ENCODE data around the gene MGAT4A. TPM values are rescaled to one million over a fixed set of nuclear protein-coding genes. Genes with fewer than 3 reads are reported as not detected.

MGAT4A gene
- polyA plus RNA-seq, 2 donors, result 2.8 to 3.0 TPM

DNA sequence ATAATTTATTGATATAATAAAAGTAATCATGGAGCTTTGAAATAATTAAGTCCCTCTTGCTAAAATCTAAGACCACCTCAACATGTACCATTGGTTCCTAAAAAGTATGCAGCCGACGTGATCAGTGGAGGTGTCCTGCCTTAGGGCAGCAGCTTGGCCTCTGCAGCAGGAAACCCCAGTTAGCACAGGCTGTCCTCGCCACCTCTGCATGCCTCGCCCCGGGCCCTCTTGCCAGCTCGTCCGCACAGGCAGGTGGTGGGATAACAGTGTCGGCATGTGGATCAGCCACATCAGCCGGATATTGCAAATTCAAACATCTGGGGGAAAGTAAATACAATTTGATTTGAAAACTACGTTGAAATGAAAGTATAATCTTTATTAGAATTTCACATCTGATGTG lies 145.5 kb downstream of the MGAT4A start:
- no peaks in the 10 kb centered on the region for H3K9me3 ChIP-seq (ENCODE audit: control insufficient read depth in 2 of 2, insufficient read depth in 1 of 2, low read depth in 1 of 2, low read length in 1 of 2)

DNA sequence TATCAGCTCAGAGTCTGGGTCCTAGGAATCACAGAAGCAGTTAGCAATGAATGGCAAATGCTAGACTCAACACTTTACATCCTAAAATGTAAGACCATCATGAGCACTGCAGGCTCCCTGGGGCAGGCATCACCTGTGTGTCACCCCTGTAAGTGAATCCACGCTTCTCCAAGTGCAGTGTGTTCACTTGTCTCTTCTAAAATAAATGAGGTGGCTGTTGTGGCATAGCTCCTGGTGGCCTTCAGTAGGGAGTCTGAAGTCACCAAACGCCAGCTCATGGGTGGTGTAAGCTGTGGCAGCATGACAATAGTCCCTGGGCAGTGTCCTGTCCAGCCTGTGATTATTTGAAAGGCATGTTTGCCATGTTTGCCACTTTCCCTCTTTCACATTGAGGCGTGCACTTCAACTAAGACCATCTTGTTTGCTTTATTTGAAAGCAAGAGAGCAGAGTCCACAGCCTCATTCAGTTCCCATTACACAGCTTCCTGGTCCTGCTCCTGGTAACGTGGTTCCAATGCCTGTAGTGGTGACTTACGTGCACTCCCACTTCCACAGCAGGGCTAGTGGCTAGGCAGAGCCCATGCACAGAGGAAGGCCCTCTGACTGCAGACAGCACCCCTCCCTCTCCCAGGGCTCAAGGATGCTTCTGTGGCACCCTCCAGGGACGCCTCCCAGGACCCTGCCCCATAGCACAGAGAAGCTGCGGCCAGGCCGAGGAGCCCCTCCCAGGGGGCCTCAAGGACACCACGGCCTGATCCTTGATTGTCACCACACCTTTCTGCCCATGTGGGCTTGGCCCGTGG lies 146.9 kb downstream of the MGAT4A start:
- H3K27me3 ChIP-seq (ENCODE audit: control insufficient read depth in 1 of 2, insufficient read depth in 2 of 2, low read length in 2 of 2), result no peaks in the 10 kb centered on the region
- no peak overlapping the region for H3K4me3 ChIP-seq (ENCODE audit: low read depth in 1 of 2, low read length in 2 of 2)
- no peaks in the 10 kb centered on the region for H3K4me1 ChIP-seq (ENCODE audit: control insufficient read depth in 2 of 2, insufficient read depth in 2 of 2, low read length in 1 of 2)
- peaks cover 2 to 20% of the 10 kb centered on the region in 2 donors for H3K36me3 ChIP-seq (ENCODE audit: control insufficient read depth in 2 of 2, insufficient read depth in 2 of 2, low read length in 1 of 2)
- H3K27ac ChIP-seq (ENCODE audit: low read depth in 2 of 2, low read length in 1 of 2), result no peak overlapping the region
- no peaks in the 10 kb centered on the region for H3K9me3 ChIP-seq (ENCODE audit: control insufficient read depth in 2 of 2, insufficient read depth in 1 of 2, low read depth in 1 of 2, low read length in 1 of 2)
- 78 to 90% methylated on average over 10 of the region's 10 CpGs for WGBS, 2 donors

More for the DNA sequence above, 145.5 kb downstream of the MGAT4A start:
- WGBS, 2 donors, result 86 to 92% methylated on average over 10 of the region's 10 CpGs
- Histone ChIP-seq H3K27me3 (ENCODE audit: control insufficient read depth in 1 of 2, insufficient read depth in 2 of 2, low read length in 2 of 2) (no peaks in the 10 kb centered on the region), H3K27ac (ENCODE audit: low read depth in 2 of 2, low read length in 1 of 2) (no peak overlapping the region), H3K36me3 (ENCODE audit: control insufficient read depth in 2 of 2, insufficient read depth in 2 of 2, low read length in 1 of 2) (peaks cover 6 to 18% of the 10 kb centered on the region in 2 donors), H3K4me3 (ENCODE audit: low read depth in 1 of 2, low read length in 2 of 2) (no peak overlapping the region), H3K4me1 (ENCODE audit: control insufficient read depth in 2 of 2, insufficient read depth in 2 of 2, low read length in 1 of 2) (no peaks in the 10 kb centered on the region)

DNA sequence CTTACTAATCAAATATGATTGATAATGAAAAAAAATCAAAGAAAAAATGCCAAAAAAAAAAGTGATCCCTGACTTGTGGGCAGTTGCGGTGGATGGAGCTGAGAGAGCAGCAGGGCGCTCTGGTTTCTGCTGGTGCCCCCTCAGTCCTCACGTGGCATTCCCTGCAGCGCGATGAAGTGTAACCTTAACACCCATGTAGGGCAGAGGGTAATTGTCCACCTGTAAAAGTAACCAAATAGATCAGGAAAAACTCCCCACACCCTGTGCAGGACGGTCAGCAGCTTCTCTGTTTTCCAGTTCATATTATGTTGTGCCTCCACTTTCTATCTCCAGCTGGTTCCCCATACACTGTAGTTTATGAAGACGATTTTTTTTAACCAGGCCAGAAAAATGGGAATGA lies 147.7 kb downstream of the MGAT4A start:
- 94 to 96% methylated on average over 7 of the region's 7 CpGs for WGBS, 2 donors
- no peaks in the 10 kb centered on the region for H3K27me3 ChIP-seq (ENCODE audit: control insufficient read depth in 1 of 2, insufficient read depth in 2 of 2, low read length in 2 of 2)
- no peaks in the 10 kb centered on the region for H3K9me3 ChIP-seq (ENCODE audit: control insufficient read depth in 2 of 2, insufficient read depth in 1 of 2, low read depth in 1 of 2, low read length in 1 of 2)
- H3K36me3 ChIP-seq (ENCODE audit: control insufficient read depth in 2 of 2, insufficient read depth in 2 of 2, low read length in 1 of 2), result peaks cover 2 to 20% of the 10 kb centered on the region in 2 donors
- no peak overlapping the region for H3K4me3 ChIP-seq (ENCODE audit: low read depth in 1 of 2, low read length in 2 of 2)
- no peak overlapping the region for H3K27ac ChIP-seq (ENCODE audit: low read depth in 2 of 2, low read length in 1 of 2)
- H3K4me1 ChIP-seq (ENCODE audit: control insufficient read depth in 2 of 2, insufficient read depth in 2 of 2, low read length in 1 of 2), result no peaks in the 10 kb centered on the region

DNA sequence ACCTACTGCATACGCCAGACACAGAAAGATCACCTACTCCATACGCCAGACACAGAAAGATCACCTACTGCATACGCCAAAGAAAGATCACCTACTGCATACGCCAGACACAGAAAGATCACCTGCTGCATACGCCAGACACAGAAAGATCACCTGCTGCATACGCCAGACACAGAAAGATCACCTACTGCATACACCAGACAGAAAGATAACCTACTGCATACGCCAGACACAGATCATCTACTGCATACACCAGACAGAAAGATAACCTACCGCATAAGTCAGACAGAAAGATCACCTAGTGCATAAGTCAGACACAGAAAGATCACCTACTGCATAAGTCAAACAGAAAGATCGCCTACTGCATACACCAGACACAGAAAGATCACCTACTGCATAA lies 148.4 kb downstream of the MGAT4A start:
- no peaks in the 10 kb centered on the region for H3K9me3 ChIP-seq (ENCODE audit: control insufficient read depth in 2 of 2, insufficient read depth in 1 of 2, low read depth in 1 of 2, low read length in 1 of 2)
- no peak overlapping the region for H3K27ac ChIP-seq (ENCODE audit: low read depth in 2 of 2, low read length in 1 of 2)
- H3K4me1 ChIP-seq (ENCODE audit: control insufficient read depth in 2 of 2, insufficient read depth in 2 of 2, low read length in 1 of 2), result no peaks in the 10 kb centered on the region
- H3K27me3 ChIP-seq (ENCODE audit: control insufficient read depth in 1 of 2, insufficient read depth in 2 of 2, low read length in 2 of 2), result no peaks in the 10 kb centered on the region
- no peak overlapping the region for H3K4me3 ChIP-seq (ENCODE audit: low read depth in 1 of 2, low read length in 2 of 2)
- H3K36me3 ChIP-seq (ENCODE audit: control insufficient read depth in 2 of 2, insufficient read depth in 2 of 2, low read length in 1 of 2), result peaks cover 2 to 23% of the 10 kb centered on the region in 2 donors
- 95% methylated on average over 9 of the region's 9 CpGs for WGBS, 2 donors

DNA sequence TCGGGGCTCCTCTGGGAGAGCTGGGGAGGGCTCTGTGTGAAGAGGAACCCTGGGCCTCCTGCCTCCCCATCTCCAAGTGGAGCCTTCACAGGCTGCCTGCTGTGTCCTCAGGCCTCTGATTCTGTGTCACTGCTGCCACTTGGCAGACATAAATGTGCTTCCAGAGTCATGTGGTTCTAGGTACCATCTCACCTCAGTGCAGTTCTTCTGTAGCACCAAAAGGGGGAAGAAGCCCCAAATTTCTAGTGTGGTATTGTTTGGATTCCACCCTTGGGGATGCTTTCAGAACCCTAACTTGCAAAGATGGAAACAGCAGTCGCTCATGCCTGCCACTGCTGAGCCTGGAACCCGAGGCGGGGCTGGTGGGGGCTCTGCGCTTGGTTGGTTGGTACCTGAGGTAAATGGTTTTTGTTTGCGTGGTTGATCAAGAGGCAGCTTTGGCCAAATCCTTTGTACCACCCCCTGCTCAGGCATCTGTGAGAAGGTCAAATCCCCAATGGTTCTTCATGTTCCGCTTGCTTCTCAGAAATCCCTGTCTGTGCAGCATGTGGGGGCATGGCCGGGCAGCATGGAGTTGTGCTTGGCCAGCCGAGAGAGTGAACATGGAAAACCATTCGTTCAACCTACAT lies 150.2 kb downstream of the MGAT4A start:
- Histone ChIP-seq H3K9me3 (ENCODE audit: control insufficient read depth in 2 of 2, insufficient read depth in 1 of 2, low read depth in 1 of 2, low read length in 1 of 2) (no peaks in the 10 kb centered on the region), H3K27ac (ENCODE audit: low read depth in 2 of 2, low read length in 1 of 2) (no peak overlapping the region), H3K4me1 (ENCODE audit: control insufficient read depth in 2 of 2, insufficient read depth in 2 of 2, low read length in 1 of 2) (no peaks in the 10 kb centered on the region), H3K36me3 (ENCODE audit: control insufficient read depth in 2 of 2, insufficient read depth in 2 of 2, low read length in 1 of 2) (peaks cover 2 to 27% of the 10 kb centered on the region in 2 donors), H3K27me3 (ENCODE audit: control insufficient read depth in 1 of 2, insufficient read depth in 2 of 2, low read length in 2 of 2) (no peaks in the 10 kb centered on the region), H3K4me3 (ENCODE audit: low read depth in 1 of 2, low read length in 2 of 2) (no peak overlapping the region)
- 90% methylated on average over 10 of the region's 10 CpGs for WGBS, 2 donors

DNA sequence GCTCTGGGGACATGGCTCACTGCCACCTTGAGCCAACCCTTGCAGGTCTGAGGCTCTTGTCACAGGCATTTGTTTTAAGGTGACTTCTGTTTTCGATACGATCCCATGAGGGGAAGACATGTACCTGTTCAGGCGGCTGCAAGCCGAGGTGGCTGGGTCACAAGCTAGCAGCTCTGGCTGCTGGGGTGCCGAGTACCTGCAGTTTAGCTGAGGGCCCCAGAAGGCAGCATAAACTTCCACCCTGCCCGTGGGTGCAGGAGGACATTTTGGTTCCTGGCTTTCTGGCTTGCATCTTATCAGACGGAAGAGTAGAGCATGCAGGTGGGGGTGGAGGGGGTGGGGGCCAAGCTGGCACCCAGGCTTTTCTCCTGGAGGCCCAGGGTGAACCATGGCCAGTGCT lies 151.0 kb downstream of the MGAT4A start:
- Histone ChIP-seq H3K9me3 (ENCODE audit: control insufficient read depth in 2 of 2, insufficient read depth in 1 of 2, low read depth in 1 of 2, low read length in 1 of 2) (no peaks in the 10 kb centered on the region), H3K27ac (ENCODE audit: low read depth in 2 of 2, low read length in 1 of 2) (no peak overlapping the region), H3K27me3 (ENCODE audit: control insufficient read depth in 1 of 2, insufficient read depth in 2 of 2, low read length in 2 of 2) (no peaks in the 10 kb centered on the region), H3K4me3 (ENCODE audit: low read depth in 1 of 2, low read length in 2 of 2) (no peak overlapping the region), H3K36me3 (ENCODE audit: control insufficient read depth in 2 of 2, insufficient read depth in 2 of 2, low read length in 1 of 2) (peaks cover 2 to 27% of the 10 kb centered on the region in 2 donors), H3K4me1 (ENCODE audit: control insufficient read depth in 2 of 2, insufficient read depth in 2 of 2, low read length in 1 of 2) (no peaks in the 10 kb centered on the region)
- WGBS, 2 donors, result 86 to 89% methylated on average over 7 of the region's 7 CpGs

DNA sequence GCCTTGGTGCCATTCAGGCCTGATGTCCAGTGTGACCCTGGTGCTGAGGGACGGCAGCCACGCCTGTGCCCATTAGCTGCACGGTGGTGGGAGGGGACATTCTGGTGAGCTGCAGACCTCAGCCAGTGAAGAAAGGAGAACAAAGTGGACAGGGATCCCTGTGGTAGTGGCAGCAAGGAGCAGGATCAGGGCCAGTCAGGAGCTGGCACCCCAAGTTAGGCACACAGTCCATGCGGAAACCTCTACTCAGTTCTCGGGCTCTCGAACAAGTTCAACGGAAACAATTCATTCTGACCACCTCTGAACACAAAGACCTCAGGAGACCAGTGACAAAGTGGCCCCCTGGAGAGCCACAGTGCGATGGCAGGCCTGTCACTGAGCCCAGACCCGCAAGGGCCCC lies 152.7 kb downstream of the MGAT4A start:
- Histone ChIP-seq H3K4me3 (ENCODE audit: low read depth in 1 of 2, low read length in 2 of 2) (no peak overlapping the region), H3K27ac (ENCODE audit: low read depth in 2 of 2, low read length in 1 of 2) (no peak overlapping the region), H3K36me3 (ENCODE audit: control insufficient read depth in 2 of 2, insufficient read depth in 2 of 2, low read length in 1 of 2) (peaks cover 2 to 24% of the 10 kb centered on the region in 2 donors), H3K27me3 (ENCODE audit: control insufficient read depth in 1 of 2, insufficient read depth in 2 of 2, low read length in 2 of 2) (no peaks in the 10 kb centered on the region), H3K9me3 (ENCODE audit: control insufficient read depth in 2 of 2, insufficient read depth in 1 of 2, low read depth in 1 of 2, low read length in 1 of 2) (no peaks in the 10 kb centered on the region), H3K4me1 (ENCODE audit: control insufficient read depth in 2 of 2, insufficient read depth in 2 of 2, low read length in 1 of 2) (no peaks in the 10 kb centered on the region)
- WGBS, 2 donors, result 91 to 93% methylated on average over 9 of the region's 9 CpGs

DNA sequence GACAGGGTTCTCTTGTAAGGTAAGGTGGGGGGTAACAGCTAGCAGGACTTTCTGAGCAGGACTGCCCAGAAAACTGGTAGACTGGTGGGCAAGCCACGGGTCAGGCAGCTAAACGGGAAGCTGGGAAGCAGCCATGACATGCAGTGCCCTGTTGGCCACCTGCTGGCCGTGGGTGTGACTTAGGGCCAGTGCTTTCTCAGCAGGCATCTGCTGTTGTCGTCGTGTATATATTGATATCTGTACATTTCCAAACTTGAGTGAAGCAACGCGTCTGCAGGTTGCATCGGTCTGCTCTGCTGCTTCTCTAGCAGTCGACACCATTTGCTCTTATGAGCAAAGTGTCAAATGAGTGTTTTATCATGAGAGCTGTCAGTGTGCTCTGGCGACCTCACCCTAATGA lies 153.6 kb downstream of the MGAT4A start:
- Histone ChIP-seq H3K4me1 (ENCODE audit: control insufficient read depth in 2 of 2, insufficient read depth in 2 of 2, low read length in 1 of 2) (no peaks in the 10 kb centered on the region), H3K36me3 (ENCODE audit: control insufficient read depth in 2 of 2, insufficient read depth in 2 of 2, low read length in 1 of 2) (peaks cover 2 to 22% of the 10 kb centered on the region in 2 donors), H3K4me3 (ENCODE audit: low read depth in 1 of 2, low read length in 2 of 2) (no peak overlapping the region), H3K9me3 (ENCODE audit: control insufficient read depth in 2 of 2, insufficient read depth in 1 of 2, low read depth in 1 of 2, low read length in 1 of 2) (no peaks in the 10 kb centered on the region), H3K27ac (ENCODE audit: low read depth in 2 of 2, low read length in 1 of 2) (no peak overlapping the region), H3K27me3 (ENCODE audit: control insufficient read depth in 1 of 2, insufficient read depth in 2 of 2, low read length in 2 of 2) (no peaks in the 10 kb centered on the region)
- WGBS, 2 donors, result 77 to 78% methylated on average over 10 of the region's 10 CpGs

DNA sequence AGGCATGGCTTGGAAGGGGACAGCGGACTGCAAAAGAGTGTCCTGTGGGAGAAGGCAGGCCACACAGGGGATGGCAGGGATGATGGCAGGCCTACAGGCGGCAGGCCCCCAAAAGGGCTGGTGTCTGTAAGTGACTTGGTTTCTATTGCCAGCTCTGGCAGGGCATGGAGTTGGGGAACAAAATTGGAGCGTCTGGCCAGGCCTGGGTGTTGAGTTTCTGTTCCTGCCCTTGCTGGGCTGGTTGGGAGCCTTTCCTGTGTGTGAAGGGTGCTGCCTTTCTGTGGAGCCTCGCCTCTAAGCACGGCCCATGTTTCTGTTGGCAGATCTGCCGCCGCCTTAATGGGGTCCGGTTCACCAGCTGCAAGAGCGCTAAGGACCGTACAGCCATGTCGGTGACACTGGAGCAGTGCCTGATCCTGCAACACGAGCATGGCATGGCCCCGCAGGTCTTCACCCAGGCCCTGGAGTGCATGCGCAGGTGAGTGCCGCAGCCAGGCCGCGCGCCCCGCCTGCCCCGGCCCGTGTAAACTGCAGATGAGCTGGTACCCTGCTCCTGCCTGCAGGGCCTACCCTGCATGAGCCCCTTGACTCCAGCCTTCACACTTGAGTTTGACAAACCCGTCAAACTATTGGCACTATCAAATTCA lies 154.1 kb downstream of the MGAT4A start:
- Histone ChIP-seq H3K4me1 (ENCODE audit: control insufficient read depth in 2 of 2, insufficient read depth in 2 of 2, low read length in 1 of 2) (no peaks in the 10 kb centered on the region), H3K36me3 (ENCODE audit: control insufficient read depth in 2 of 2, insufficient read depth in 2 of 2, low read length in 1 of 2) (peaks cover 2 to 25% of the 10 kb centered on the region in 2 donors)
- WGBS, 2 donors, result 90 to 92% methylated on average over 22 of the region's 22 CpGs

More for the DNA sequence above, 154.1 kb downstream of the MGAT4A start:
- H3K27ac ChIP-seq (ENCODE audit: low read depth in 2 of 2, low read length in 1 of 2), result no peak overlapping the region
- no peaks in the 10 kb centered on the region for H3K27me3 ChIP-seq (ENCODE audit: control insufficient read depth in 1 of 2, insufficient read depth in 2 of 2, low read length in 2 of 2)
- H3K9me3 ChIP-seq (ENCODE audit: control insufficient read depth in 2 of 2, insufficient read depth in 1 of 2, low read depth in 1 of 2, low read length in 1 of 2), result no peaks in the 10 kb centered on the region
- H3K4me3 ChIP-seq (ENCODE audit: low read depth in 1 of 2, low read length in 2 of 2), result no peak overlapping the region

All from esophagus (tissue), 2 donors.